ENCODE data around the gene EFCAB6. TPM values are rescaled to one million over a fixed set of nuclear protein-coding genes. Genes with fewer than 3 reads are reported as not detected.

EFCAB6 gene
- total RNA-seq, 1 experiment from 2014 or later, result 2.6 TPM

GRCh38 chr22:43829904-43830851, 18.1 kb upstream of the EFCAB6 start:
- DNase-seq (ENCODE audit: low spot score), result no peak

- DNase-seq (ENCODE audit: low spot score), result peak; percentile 31
Observed at GRCh38 chr22:43828998-43829782, 17.1 kb upstream of the EFCAB6 start.

DNA sequence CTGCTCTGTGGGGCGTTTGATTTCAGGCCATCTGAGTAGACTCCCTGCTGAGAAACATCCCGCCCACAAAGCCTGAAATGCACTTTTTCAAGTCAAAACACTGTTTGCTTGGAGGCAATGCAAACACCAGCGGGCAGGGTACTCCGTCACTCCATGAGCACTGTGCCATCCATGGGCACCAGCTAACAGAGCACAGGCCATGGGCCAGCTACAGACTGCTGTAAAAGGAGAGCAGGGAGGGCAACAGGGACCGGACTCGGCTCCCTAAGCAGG, 16.6 kb upstream of the EFCAB6 start:
- no peak for DNase-seq (ENCODE audit: low spot score)

DNA sequence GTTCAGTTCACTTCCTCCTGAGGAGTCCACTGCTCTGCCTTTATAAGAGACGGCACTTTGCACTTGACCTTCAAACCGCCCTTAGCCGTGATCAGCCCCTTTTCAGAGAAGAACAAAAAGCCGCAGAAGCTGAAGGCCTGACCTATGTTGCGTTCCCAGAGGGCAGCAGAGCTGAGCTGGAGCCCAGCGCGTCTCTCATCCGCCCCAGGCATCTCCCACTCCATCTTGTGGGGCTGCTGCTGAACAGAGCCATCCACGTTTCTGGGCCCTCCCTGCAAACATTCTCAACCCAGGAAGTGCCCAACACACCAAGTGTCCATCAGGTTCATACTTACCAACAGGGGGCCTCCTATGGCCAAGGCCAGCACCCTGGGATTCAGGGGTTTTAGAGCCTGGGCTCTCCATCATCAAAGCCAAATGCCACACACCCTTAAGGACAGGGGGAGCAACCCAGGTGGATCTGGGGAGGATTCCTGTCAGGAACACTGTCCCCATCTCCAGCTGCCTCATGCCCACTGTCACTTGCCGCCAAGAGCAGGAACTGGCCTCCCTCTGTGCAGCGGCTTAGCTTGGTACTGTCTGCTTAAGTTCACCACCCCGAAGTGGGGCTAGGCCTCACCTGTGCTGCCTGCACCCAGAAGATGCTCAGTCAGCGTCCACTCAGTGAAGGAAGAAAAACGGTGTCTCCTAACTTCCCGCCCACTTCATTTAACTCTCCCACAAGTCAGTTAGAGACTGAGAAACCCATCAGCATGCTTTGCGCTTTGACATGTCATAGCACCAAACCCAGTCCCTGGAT, 16.0 kb upstream of the EFCAB6 start:
- DNase-seq (ENCODE audit: low spot score), result no peak

DNA sequence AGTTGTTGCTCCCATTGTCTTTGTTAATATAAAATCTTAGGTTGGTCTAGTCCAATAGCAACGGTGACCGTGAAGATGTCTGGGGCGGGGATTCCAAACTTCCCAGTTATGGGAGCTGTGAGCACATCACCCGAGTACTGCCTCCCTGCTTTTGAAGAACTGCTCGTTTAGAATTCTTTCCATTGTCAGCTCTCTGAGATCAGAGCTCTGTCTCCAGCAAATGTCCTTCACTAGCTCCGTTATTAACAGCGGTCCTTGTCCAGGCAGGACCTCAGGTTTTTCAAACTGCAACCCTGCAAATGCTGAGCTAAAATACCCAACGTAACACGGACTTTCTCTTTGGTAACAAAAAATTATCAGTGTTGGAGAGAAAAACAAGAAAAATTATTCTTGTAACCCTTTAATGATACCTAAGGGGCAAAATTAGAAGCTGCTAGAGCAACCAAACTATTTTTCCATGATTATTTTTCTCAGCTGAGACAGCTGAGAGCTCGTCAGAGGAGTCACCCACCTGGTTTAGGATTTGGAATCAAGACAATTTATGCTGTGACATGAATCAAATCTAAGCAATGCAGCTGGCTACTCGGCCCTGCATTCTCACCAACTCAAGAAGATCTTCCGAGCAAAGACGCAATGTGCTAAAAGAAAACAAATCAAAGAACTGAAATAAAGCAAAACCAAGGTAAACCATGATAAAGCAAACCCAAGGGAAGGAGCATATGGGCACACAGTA, 15.1 kb upstream of the EFCAB6 start:
- DNase-seq (ENCODE audit: low spot score), result no peak

DNA sequence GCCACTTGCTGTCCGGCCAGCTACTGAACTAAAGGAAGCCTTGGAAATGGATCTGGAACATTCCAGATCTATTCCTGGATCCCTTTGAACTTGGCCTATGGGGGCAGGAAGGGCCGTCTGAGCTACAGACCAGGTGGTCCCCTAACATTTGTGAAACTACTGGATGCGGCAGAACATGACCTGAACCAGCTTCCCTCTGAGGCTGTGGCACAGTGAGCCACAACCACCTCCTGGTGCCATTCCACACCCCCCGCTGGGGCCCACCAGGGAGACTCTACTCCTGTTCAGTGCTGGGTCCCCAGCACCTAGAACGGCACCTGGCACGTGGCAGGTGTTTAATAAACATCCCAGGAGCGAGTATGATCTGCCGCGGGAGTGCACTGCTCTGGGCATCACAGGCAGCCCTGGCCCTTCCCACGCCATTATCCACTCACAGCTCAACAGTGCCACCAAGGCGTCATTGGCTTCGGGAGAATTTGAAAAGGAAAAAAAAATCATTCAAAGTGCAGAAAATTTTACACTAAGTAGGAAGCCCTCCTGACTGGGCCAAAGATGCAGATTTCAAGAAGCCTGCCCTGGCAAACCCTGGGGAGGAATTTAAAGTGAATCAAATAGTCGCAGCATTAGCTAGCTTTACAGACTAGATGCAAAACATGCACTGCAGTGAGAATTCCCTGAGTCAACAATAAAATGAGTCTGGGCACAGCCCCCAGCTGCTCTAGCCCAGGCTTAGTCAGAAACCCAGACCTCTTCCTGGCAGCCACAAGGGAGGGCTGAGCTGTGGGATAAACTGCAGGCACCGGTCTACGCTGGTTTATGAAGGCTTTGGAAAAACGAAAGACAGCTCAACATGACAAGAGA, 14.3 kb upstream of the EFCAB6 start:
- DNase-seq (ENCODE audit: low spot score), result peak; percentile 74

- no peak for DNase-seq (ENCODE audit: low spot score)
Observed at GRCh38 chr22:43825651-43826050, 13.5 kb upstream of the EFCAB6 start.

DNA sequence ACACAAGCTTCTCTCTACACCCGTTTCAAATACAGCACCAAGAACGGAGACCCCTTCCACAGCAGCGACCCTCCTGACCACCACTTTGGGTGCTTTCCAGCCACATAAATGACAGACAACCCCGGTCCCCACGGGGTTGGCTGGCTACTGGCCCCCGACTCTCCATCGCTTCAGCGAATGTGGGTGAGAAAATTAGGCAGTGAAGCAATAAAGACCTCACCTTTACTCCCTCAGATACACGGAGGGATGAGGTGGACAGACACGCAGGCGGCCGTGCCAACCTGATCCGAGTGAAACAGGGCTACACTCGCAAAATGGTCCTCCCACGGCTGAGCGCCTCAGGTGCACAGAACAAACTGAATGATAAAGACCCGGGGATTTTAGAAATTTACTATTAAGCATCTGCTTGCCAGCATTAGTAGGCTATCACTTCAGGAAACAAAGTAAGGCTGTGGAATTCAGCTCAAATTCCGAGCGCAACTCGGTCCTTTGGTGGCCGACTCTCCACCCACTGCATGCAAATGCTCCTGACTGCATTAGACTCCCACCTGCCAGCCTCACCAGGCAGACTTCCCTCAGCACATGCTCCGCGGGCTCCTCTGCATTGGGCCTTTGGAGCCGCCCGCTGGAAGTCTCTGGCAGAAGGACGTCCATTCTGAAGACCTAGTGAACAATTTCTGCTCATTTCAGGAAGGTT, 12.8 kb upstream of the EFCAB6 start:
- DNase-seq (ENCODE audit: low spot score), result no peak

DNA sequence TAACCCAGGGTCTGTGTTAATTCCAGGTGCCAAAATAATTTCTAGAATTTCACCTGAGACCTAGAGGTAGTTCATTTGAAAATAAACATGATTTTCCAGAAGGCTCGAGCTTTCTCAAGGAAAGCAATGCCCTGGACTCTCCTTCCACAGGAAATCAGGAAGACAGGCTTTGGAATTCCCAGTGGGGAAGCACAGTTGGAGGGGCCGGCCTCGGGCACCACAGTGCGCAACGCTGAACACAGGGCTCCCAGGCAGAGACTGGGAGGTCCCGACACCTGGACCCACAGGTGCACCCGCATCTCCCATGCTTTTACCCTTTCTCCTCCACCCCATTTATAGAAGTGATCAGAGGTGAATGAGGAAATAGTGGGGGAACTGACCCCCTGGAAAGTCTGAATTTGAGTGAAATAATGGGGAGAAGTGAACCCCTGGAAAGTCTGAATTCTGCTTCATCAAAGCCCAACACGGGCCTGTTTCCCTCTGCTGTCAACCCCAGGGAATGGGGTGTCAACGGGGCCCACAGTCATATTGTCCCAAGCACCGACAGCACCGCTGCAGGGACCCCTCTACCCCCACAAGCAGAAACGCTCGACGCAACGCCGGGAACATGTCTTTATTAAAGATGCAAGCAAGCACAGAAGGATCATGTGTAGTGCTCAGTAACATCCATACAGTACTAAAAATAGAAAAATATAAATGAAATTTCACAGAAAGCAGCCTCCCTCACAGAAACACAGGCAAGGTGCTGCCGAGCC, 12.0 kb upstream of the EFCAB6 start:
- no peak for DNase-seq (ENCODE audit: low spot score)

DNA sequence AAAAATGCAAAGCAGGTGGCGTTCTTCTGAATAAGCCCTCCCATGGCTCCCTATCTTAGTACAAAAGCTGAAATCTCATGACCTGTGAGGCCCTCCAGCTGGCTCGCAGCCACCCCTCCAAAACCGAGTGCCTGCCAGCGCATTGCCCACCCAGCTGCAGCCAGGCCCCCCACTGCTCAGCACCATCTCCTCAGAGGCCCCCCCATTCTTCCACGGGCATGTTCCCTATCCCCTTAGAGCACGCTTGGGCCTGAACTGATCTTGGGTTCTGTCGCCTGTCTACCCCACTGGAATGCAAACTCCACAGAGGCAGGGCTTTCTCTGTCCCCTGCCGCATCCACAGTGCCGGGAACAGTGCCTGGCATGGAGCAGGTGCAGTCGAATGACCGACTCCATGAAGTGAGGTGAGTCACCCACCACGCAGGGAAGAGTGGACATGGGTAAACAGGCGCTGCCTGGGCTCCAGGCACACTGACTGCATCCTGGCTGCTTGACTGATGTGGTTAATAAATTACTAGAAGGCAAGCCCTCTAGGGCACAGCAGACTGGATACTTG, 11.3 kb upstream of the EFCAB6 start:
- no peak for DNase-seq (ENCODE audit: low spot score)

GRCh38 chr22:43821606-43822425, 9.7 kb upstream of the EFCAB6 start:
- DNase-seq (ENCODE audit: low spot score), result no peak

DNA sequence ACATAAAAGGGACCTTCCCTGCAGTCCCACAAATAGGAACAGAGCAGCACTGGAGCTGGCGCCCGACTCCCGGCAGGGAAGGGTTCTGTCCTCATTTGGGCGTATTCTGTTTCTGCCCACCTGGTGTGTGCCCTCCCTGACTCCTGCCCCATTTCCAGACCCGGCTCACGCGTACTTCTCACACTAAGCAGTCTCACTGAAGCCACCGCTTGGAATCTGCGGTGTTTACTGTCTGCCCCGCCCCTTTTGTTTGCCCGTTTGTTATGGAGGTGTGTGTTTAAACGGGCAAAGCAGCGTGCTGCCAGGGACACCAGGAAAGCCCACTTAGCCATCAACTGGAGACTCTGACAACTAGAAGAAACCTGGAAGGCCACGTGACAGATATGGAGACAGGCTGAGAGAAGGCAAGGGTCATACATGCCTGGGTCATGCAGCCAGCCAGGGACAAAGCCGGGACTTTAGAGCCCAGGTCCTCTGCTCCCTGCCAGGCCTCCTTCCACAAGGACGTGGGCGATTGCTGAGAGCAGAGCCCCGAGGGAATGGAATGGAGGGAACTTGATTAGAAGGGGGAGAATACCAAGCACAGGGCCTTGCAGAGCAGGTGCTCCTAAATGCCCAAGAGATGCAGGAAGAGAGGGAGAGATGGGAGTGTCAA, 8.7 kb upstream of the EFCAB6 start:
- DNase-seq (ENCODE audit: low spot score), result no peak

DNA sequence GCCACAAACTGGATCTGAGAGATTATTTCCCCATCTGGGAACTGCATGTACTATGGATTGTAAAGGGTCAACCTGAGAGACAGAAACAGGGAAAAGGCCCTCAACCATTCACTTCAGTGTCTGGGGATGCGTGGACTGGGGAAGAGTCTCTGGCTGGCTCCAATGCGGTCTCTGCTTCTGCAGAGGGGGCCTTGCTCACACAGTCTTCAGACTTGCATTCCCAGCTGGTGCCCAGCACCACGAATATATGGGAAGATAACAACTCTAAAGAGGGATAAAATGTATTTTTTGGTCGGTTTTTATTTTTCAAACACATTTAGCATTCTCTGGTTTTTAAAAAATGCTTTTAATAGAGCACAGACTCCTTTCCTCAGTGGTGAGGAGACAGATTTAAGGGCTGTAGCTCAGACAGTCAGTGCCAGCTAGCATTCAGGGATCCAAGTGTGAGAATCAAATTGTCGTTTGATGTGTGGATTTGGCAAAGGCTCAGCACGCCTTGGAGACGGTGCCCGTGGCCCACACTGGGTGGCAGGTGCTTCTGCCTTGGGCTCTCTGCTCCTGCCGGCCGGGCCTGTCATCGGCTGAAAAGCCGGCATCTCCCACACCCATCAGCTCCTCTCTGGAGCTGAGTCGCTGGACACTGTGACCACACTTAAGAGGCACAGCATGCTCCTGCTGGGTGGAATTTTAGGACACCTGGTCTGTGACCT, 8.0 kb upstream of the EFCAB6 start:
- no peak for DNase-seq (ENCODE audit: low spot score)

GRCh38 chr22:43819421-43819921, 7.4 kb upstream of the EFCAB6 start:
- DNase-seq (ENCODE audit: low spot score), result no peak

GRCh38 chr22:43818981-43819380, 6.9 kb upstream of the EFCAB6 start:
- DNase-seq (ENCODE audit: low spot score), result no peak

GRCh38 chr22:43817402-43817801, 5.3 kb upstream of the EFCAB6 start:
- no peak for DNase-seq (ENCODE audit: low spot score)

DNA sequence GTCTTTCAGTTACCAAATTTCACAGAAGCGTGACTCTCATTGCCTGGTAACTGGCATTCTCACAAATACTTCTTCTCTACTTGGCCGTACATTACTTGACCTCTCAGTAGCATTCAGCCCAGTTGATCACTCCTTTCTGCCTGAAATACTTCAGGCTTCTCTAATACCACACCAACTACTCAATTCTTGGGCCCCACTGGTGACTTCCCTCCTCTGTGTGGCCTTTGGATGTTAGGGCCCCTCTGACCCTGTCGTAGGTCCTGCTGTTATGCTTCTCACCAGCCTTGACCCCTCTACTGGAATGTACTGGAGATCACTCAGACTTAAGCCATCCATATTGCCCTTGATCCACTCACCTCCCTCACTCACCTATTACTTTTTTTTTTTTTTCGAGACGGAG, 2.2 kb upstream of the EFCAB6 start:
- DNase-seq (ENCODE audit: low spot score), result no peak
